Measurements from ENCODE around the gene ACTBL2. TPM values are rescaled to one million over a fixed set of nuclear protein-coding genes. Genes with fewer than 3 reads are reported as not detected.

ACTBL2 gene
- not detected for polyA plus RNA-seq (2012; ENCODE audit: insufficient read length, low read depth)

DNA sequence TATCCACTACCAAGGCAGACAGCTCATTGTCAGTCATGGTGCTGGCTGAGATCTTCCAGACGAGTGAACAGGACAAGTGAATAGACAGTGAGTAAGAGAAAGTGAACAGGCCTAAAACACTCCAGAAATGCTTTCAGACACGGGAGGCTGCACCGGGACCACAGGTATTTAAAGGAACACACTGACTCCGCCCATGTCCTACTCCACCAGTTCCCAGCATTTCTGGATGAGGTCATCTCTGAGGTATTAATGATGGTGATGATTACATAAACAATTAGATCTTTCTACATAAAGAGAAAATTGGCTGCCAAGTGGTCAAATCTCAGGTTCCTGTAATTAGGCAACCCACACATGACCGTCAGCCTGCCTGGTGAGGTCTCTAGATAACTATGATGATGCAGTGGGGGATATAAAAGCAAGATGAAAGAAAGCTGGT, at the start of gene ACTBL2:
ACTBL2 (minus strand) TSS at position 141 of the 436 bp plus-strand sequence; CDS start at position 37, 104 bp downstream.
- TF ChIP-seq FOXP2 (optimal IDR thresholded peaks at IDR 0.05; ENCODE audit: borderline replicate concordance, extremely low read depth, extremely low read length, insufficient read depth) = no peak

DNA sequence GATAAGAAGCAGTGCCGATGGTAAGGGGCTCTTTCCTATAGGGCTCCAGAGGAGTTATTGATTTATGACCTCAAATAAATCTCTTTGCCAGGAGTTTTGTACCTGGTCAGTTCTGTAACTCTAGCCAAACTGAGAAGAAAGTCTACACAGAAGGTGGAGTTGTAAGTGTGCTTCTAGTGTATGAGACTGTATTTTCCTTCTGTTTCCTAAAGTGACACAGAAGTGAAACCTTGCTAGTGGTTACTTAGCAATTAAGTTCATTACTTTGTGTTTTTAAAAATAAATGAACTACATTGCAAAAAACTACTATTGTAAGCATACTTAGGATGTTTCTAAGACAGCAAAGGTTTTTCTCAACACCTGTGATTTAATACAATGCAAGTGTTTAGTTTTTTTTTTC, 48.7 kb upstream of the ACTBL2 start:
- TF ChIP-seq, protein P1, sequence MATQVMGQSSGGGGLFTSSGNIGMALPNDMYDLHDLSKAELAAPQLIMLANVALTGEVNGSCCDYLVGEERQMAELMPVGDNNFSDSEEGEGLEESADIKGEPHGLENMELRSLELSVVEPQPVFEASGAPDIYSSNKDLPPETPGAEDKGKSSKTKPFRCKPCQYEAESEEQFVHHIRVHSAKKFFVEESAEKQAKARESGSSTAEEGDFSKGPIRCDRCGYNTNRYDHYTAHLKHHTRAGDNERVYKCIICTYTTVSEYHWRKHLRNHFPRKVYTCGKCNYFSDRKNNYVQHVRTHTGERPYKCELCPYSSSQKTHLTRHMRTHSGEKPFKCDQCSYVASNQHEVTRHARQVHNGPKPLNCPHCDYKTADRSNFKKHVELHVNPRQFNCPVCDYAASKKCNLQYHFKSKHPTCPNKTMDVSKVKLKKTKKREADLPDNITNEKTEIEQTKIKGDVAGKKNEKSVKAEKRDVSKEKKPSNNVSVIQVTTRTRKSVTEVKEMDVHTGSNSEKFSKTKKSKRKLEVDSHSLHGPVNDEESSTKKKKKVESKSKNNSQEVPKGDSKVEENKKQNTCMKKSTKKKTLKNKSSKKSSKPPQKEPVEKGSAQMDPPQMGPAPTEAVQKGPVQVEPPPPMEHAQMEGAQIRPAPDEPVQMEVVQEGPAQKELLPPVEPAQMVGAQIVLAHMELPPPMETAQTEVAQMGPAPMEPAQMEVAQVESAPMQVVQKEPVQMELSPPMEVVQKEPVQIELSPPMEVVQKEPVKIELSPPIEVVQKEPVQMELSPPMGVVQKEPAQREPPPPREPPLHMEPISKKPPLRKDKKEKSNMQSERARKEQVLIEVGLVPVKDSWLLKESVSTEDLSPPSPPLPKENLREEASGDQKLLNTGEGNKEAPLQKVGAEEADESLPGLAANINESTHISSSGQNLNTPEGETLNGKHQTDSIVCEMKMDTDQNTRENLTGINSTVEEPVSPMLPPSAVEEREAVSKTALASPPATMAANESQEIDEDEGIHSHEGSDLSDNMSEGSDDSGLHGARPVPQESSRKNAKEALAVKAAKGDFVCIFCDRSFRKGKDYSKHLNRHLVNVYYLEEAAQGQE (IDR thresholded peaks at IDR 0.05; ENCODE audit: insufficient read depth in 1 of 2, low read depth in 2 of 2, low read length in 2 of 2) = no peak
- TF ChIP-seq TAF1 (IDR thresholded peaks at IDR 0.05; ENCODE audit: borderline replicate concordance, insufficient read depth, low read length) (no peak), SIN3A (IDR thresholded peaks at IDR 0.05; ENCODE audit: borderline replicate concordance, insufficient read depth, low read length) (no peak), POLR2AphosphoS5 (IDR thresholded peaks at IDR 0.05; ENCODE audit: low read depth, low read length) (no peak), FOXP2 (optimal IDR thresholded peaks at IDR 0.05; ENCODE audit: borderline replicate concordance, extremely low read depth, extremely low read length, insufficient read depth) (no peak)

DNA sequence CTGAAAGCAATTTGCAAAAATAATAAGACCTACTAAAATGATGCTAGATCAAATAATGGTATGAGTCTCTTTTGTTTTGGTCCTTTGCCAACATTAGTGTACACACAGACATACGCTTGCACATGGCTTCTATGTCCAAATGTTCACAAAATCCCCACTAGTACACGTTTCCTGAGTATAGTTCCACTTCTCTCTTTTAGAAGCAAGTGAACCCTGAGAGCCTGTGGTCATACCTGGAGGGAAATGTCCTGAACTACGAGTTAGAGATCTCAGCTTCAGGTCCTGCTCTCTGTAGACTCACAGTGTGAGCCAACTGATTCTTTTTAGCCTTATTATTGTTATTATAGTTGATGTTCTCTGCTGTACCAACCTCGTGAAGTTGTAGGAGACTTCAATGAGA, 47.3 kb upstream of the ACTBL2 start:
- TF ChIP-seq, protein P1 (IDR thresholded peaks at IDR 0.05; ENCODE audit: insufficient read depth in 1 of 2, low read depth in 2 of 2, low read length in 2 of 2) = no peak
- no peak for TF ChIP-seq FOXP2 (optimal IDR thresholded peaks at IDR 0.05; ENCODE audit: borderline replicate concordance, extremely low read depth, extremely low read length, insufficient read depth)
- no peak for TF ChIP-seq TAF1 (IDR thresholded peaks at IDR 0.05; ENCODE audit: borderline replicate concordance, insufficient read depth, low read length)

DNA sequence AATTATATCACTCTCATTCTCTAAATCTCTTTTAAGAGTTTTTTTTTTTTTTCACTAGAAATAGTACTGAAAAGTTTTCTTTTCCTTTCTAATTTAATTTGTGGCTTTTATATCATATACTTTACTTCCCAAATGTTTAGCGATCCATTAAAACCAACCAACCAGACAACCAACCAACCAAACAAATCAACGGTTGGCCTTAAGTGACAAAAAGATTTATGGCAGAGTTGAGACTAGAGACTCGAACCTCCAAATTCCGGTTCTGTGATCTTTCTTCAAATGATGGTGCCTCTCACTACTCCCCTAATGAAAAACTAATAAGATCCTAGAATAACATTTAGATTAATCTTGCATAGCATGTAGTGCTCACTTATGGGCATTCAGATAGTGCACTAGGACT, 45.3 kb upstream of the ACTBL2 start:
- TF ChIP-seq, protein P1 (IDR thresholded peaks at IDR 0.05; ENCODE audit: insufficient read depth in 1 of 2, low read depth in 2 of 2, low read length in 2 of 2) = no peak

DNA sequence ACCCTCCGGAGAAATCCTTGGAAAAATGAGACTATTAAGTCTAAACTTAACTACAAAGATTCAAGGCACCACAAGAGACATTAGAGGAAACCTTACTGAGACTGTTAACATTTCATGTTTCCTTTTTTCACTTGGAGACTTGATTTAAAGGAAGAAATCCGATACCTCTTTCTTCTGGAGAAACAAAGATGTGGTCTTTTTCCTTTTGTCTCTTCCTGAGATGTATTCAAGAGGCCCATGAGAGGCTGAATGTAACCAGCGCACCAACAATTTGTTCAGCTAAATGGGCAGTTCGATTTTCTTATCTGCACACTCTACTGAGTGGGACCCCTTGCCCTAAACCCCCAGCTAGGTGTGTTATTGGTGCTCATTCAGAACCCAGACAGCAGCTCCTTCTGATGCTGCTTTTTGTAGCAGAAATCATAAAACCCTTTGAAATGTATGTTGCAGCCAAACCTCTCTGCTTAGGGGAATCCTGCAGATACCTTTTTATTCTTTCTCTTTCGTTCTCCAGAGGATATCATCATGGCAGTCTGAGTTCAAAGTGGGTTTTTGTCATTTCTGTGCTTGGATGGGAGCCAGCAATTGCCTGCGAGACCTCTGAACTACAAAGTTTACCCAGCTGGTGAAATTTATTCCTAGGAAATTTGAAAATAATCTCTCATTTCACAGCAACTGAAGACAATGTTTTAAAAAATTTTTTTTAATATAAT, 41.9 kb upstream of the ACTBL2 start:
- TF ChIP-seq, protein P1 (IDR thresholded peaks at IDR 0.05; ENCODE audit: insufficient read depth in 1 of 2, low read depth in 2 of 2, low read length in 2 of 2) = no peak
- no peak for TF ChIP-seq TAF1 (IDR thresholded peaks at IDR 0.05; ENCODE audit: borderline replicate concordance, insufficient read depth, low read length)
- TF ChIP-seq FOXP2 (optimal IDR thresholded peaks at IDR 0.05; ENCODE audit: borderline replicate concordance, extremely low read depth, extremely low read length, insufficient read depth) = no peak
- no peak for TF ChIP-seq SIN3A (IDR thresholded peaks at IDR 0.05; ENCODE audit: borderline replicate concordance, insufficient read depth, low read length)
- TF ChIP-seq POLR2AphosphoS5 (IDR thresholded peaks at IDR 0.05; ENCODE audit: low read depth, low read length) = no peak

Measured in PFSK-1 (cell line).